AG04449 (cell line): ENCODE measurements around the gene SYTL4.

Experiments used
- CTCF ChIA-PET: fragments of 350-600 bp; formaldehyde crosslinking; extraction: SDS; loops from one replicate; lab custom pipeline; 2021; ENCODE audit warnings: antibody characterized with exemption; lab: Yijun Ruan, JAX
- POLR2A ChIA-PET: fragments of 400-600, 350-600 bp; formaldehyde crosslinking; extraction: SDS; loops from one replicate; lab custom pipeline; 2020; ENCODE audit warnings: antibody characterized with exemption, inconsistent platforms; lab: Yijun Ruan, JAX
- DNase-seq: peaks from one replicate; pipeline ENCODE4 v3.0.0-alpha.2; 2010; ENCODE audit warnings: low read depth, low spot score
- H3K4me3 ChIP-seq: 2 replicates; pipeline ENCODE4 v1.5.1; 2011; ENCODE audit warnings: low read depth, mild to moderate bottlenecking, control low read depth, low read length
- CTCF ChIP-seq: IDR thresholded peaks from one replicate; pipeline ENCODE4 v1.5.1; 2011; ENCODE audit warnings: mild to moderate bottlenecking, moderate library complexity, low read length, control low read depth, inconsistent platforms; ENCODE audit not compliant: insufficient read depth; ENCODE audit errors: missing control alignments

Gene SYTL4

GRCh38 chrX:100643212-100643611 lies 88.7 kb downstream of the SYTL4 start:
- ChIA-PET CTCF (interaction anchor here (0.7 to 2.2 kb wide), 6 partner anchors 9 to 723 kb away, joined by 3 to 8 read pairs (median 4); no protein-coding TSS in a partner anchor), POLR2A (no interaction called here)
- no peak for DNase-seq
- no peak for TF ChIP-seq CTCF
- no peak overlapping the region for H3K4me3 ChIP-seq

- H3K4me3 ChIP-seq, result no peak overlapping the region
- ChIA-PET CTCF (interaction anchor here (0.7 to 2.2 kb wide), 5 partner anchors 10 to 723 kb away, joined by 4 to 8 read pairs (median 4); no protein-coding TSS in a partner anchor), POLR2A (no interaction called here)
- TF ChIP-seq CTCF, result no peak
- DNase-seq, result no peak
These were observed 89.6 kb downstream of the SYTL4 start for GRCh38 chrX:100642290-100642689.

- TF ChIP-seq CTCF, result peak; percentile 33
- CTCF ChIA-PET, result interaction anchor here (0.6 to 3.5 kb wide), 21 partner anchors 9 to 132 kb away, joined by 3 to 27 read pairs (median 6); partner anchors contain the start of gene SRPX2
- no peak for DNase-seq
- POLR2A ChIA-PET, result no interaction called here
- H3K4me3 ChIP-seq, result peak within 1 kb of the TSS; percentile 66
These were observed 95.5 kb downstream of the SYTL4 start, which contains the start of gene TSPAN6 for GRCh38 chrX:100636321-100636991. TSS of gene TSPAN6 (minus strand) at chrX:100636806. CDS start at chrX:100636694, 112 bp downstream.

GRCh38 chrX:100635989-100636320 lies 96.0 kb downstream of the SYTL4 start:
- ChIA-PET POLR2A (no interaction called here), CTCF (interaction anchor here (0.6 to 3.5 kb wide), 12 partner anchors 9 to 124 kb away, joined by 3 to 27 read pairs (median 9); partner anchors contain the start of gene SRPX2)
- TF ChIP-seq CTCF, result no peak
- no peak for DNase-seq
- H3K4me3 ChIP-seq, result peak overlapping the region; percentile 66

GRCh38 chrX:100635040-100635439 lies 96.9 kb downstream of the SYTL4 start:
- ChIA-PET CTCF (interaction anchor here (0.8 to 3.5 kb wide), 3 partner anchors 10 to 134 kb away, joined by 3 to 18 read pairs (median 3); partner anchors contain the start of gene SRPX2), POLR2A (no interaction called here)
- no peak for DNase-seq
- H3K4me3 ChIP-seq, result no peak overlapping the region
- no peak for TF ChIP-seq CTCF

GRCh38 chrX:100625985-100626491 lies 105.9 kb downstream of the SYTL4 start:
- no peak for TF ChIP-seq CTCF
- DNase-seq, result no peak
- CTCF ChIA-PET, result interaction anchor here (2.1 kb wide), 1 partner anchor 11 kb away, joined by 11 read pairs; no protein-coding TSS in a partner anchor
- H3K4me3 ChIP-seq, result no peak overlapping the region
- POLR2A ChIA-PET, result no interaction called here
